ENCODE data around the gene PIH1D1.
A peak's percentile ranks its signal among the peaks of the same experiment; 100 is the strongest.

The PIH1D1 gene

GRCh38 chr19:49433240-49433901 is 18.2 kb downstream of the PIH1D1 start:
- DNase-seq (ENCODE audit: low read depth) = no peak
- H3K4me3 ChIP-seq (ENCODE audit: low read depth, low read length) = no peak overlapping the region
- TF ChIP-seq, protein P1, sequence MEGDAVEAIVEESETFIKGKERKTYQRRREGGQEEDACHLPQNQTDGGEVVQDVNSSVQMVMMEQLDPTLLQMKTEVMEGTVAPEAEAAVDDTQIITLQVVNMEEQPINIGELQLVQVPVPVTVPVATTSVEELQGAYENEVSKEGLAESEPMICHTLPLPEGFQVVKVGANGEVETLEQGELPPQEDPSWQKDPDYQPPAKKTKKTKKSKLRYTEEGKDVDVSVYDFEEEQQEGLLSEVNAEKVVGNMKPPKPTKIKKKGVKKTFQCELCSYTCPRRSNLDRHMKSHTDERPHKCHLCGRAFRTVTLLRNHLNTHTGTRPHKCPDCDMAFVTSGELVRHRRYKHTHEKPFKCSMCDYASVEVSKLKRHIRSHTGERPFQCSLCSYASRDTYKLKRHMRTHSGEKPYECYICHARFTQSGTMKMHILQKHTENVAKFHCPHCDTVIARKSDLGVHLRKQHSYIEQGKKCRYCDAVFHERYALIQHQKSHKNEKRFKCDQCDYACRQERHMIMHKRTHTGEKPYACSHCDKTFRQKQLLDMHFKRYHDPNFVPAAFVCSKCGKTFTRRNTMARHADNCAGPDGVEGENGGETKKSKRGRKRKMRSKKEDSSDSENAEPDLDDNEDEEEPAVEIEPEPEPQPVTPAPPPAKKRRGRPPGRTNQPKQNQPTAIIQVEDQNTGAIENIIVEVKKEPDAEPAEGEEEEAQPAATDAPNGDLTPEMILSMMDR (conservative IDR thresholded peaks at IDR 0.05; ENCODE audit: low read depth, low read length) = no peak

DNA sequence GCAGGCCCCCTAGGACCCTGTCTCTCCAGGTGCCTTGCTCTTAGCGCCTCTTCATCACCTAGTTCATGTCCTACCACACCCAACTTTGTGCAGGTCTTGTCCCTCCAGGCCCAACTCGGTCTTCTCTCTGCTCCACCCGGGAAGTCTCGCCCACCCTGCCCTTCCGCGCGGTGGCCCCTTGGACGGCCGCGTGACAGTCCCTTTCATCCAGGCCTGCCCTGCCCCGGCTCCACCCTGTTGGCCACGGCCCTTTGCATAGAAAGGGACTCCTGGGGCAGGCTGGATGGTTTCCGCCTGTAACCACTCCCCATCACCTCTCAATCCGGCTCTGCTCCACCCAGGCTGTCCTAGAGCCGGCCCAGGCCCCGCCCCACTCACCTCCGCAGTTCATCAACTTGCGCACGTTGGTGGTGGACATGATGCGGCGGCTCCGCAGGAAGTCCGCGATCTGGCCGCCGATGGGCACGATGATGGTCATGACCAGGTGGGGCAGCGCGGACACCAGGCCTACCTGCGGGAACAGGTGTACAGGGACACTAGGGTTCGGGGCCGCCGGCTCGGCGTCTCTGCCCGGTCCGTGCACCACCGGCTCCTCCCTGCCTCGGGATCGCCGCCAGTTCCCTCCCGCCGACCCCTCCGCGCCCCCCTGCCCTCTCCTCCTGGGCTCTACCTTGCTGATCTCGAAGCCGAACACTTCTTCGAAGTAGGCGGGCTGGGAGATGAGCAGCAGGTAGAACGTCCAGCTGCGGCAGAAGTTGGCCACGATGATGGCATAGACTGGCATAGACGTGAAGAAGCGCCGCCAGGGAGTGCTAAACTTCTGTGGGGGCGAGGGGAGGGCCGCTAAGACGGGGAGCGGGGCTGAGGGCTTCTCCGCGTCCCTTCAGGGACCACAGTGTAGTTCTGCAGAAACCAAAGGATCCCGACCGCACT is 19.2 kb downstream of the PIH1D1 start:
- TF ChIP-seq, protein P1 (conservative IDR thresholded peaks at IDR 0.05; ENCODE audit: low read depth, low read length) = no peak
- DNase-seq (ENCODE audit: low read depth) = no peak
- no peak overlapping the region for H3K4me3 ChIP-seq (ENCODE audit: low read depth, low read length)

DNA sequence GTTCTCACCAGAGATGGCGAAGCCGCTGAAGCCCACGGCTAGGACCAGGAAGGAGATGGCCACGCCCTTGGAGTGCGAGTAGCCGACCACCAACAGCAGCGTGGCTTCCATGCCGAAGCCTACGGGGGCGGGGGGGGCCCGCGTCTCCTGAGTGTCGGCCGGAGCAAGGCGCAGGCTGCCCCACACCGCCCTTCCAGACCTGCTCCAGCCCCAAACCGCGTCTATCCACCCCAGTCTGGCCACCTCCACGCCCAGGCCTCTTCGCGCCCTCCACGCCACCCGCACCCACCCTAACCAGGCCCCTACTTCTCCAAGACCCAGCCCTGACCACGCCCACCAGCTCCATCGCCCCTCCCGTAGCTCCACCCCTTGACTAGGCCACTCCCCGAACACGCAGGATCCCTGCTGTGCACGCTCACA is 20.3 kb downstream of the PIH1D1 start:
- no peak overlapping the region for H3K4me3 ChIP-seq (ENCODE audit: low read depth, low read length)
- DNase-seq (ENCODE audit: low read depth) = no peak
- TF ChIP-seq, protein P1 (conservative IDR thresholded peaks at IDR 0.05; ENCODE audit: low read depth, low read length) = no peak

- no peak overlapping the region for H3K4me3 ChIP-seq (ENCODE audit: low read depth, low read length)
- TF ChIP-seq, protein P1 (conservative IDR thresholded peaks at IDR 0.05; ENCODE audit: low read depth, low read length) = peak; percentile 45
- DNase-seq (ENCODE audit: low read depth) = no peak
Measured at GRCh38 chr19:49430678-49431329, 20.8 kb downstream of the PIH1D1 start.

DNA sequence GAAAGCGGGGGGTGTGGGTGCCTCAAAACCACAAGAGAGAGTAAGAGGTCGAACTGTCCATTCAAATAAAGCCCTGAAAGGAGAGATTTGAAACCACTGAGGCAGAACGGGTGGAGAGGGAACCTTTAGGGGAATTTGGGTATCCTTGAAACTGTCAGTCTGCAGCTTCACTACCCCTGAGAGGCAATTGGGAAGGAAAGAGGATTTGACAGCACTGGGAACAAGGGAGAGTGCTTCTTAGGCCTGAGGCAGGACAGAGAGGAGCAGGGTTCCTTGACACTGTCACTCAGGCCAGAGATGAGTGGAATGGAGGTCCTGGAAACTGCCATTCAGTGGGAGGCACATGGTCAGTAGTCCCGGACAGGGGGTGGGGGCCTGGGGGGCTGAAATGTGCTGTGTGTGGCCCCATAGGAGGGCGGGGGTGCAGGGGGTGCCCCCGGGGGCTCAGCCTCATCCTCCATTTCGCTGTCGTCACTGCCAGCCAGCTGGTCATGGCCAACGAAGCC is 21.4 kb downstream of the PIH1D1 start:
- H3K4me3 ChIP-seq (ENCODE audit: low read depth, low read length) = no peak overlapping the region
- TF ChIP-seq, protein P1 (conservative IDR thresholded peaks at IDR 0.05; ENCODE audit: low read depth, low read length) = no peak
- DNase-seq (ENCODE audit: low read depth) = no peak

DNA sequence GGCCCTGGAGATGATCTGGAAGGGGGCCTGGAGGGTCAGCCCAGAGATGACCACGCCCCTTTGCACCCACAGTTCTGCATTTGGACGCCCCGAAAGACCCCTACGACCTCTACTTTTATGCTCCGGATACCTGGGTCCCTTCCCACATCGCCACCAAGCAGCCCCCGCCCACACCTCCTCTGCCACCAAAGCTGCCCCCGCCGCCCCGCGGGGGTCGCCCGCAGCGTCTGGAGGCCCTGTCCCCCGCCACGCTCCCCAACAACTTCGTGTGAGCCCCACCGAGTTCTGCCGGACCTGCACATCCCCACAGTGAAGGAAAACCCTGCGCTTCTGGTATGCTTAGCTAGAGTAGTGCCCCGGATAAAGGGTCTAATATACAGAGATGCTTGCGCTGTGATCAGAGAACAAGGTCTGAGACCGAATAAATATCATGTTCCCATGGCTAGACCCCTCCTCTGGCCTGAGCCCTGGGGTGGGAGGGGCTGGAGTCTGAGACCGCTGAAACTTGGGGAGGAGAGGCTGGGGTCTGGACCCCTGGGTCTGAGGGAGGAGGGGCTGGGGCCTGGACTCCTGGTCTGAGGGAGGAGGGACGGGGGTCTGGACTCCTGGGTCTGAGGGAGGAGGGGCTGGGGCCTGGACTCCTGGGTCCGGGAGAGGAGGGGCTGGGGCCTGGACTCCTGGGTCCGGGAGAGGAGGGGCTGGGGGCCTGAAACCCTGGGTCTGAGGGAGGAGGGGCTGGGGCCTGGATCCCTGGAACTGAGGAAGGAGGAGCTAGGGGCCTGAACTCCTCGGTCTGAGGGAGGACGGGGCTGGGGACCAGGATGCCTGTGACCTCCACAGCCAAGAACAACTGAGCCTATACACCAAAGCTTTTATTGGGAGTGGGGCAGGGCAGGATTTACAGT is 22.8 kb downstream of the PIH1D1 start:
- no peak overlapping the region for H3K4me3 ChIP-seq (ENCODE audit: low read depth, low read length)
- TF ChIP-seq, protein P1 (conservative IDR thresholded peaks at IDR 0.05; ENCODE audit: low read depth, low read length) = no peak
- no peak for DNase-seq (ENCODE audit: low read depth)
